H9 (cell line): ENCODE results near the gene EPHA2. TPM values are rescaled to one million over a fixed set of nuclear protein-coding genes. Genes with fewer than 3 reads are reported as not detected.

Experiments used
- DNase-seq: peaks from one replicate; pipeline ENCODE4 v3.0.0-alpha.2; 2017
- H2AFZ ChIP-seq: one replicate; pipeline ENCODE4 v1.6.1; 2013; ENCODE audit warnings: mild to moderate bottlenecking, low read length, control low read depth, moderate library complexity
- H2AK5ac ChIP-seq: 2 replicates; pipeline ENCODE4 v1.6.1; 2013; ENCODE audit warnings: low read length, control low read depth, mixed read lengths; ENCODE audit not compliant: insufficient read length
- H2BK120ac ChIP-seq: one replicate; pipeline ENCODE4 v1.6.1; 2013; ENCODE audit warnings: low read depth, mild to moderate bottlenecking, low read length, control low read depth, inconsistent platforms; ENCODE audit not compliant: poor library complexity, severe bottlenecking
- H2BK12ac ChIP-seq: 2 replicates; pipeline ENCODE4 v1.6.1; 2013; ENCODE audit warnings: low read length, control low read depth, mixed read lengths, low read depth; ENCODE audit not compliant: insufficient read length
- H2BK15ac ChIP-seq: 2 replicates; pipeline ENCODE4 v1.6.1; 2013; ENCODE audit warnings: low read depth, low read length, control low read depth
- H2BK20ac ChIP-seq: one replicate; pipeline ENCODE4 v1.6.1; 2013; ENCODE audit warnings: low read depth, mild to moderate bottlenecking, low read length, control low read depth, inconsistent platforms; ENCODE audit not compliant: poor library complexity, severe bottlenecking
- H2BK5ac ChIP-seq: 2 replicates; pipeline ENCODE4 v1.6.1; 2013; ENCODE audit warnings: low read length, control low read depth, mixed read lengths; ENCODE audit not compliant: insufficient read length
- H3K14ac ChIP-seq: 2 replicates; pipeline ENCODE4 v1.6.1; 2013; ENCODE audit warnings: low read length, control low read depth; ENCODE audit not compliant: insufficient read depth
- H3K18ac ChIP-seq: 2 replicates; pipeline ENCODE4 v1.6.1; 2013; ENCODE audit warnings: low read depth, mild to moderate bottlenecking, mixed read lengths, low read length, control low read depth; ENCODE audit not compliant: insufficient read length
- H3K23ac ChIP-seq: 2 replicates; pipeline ENCODE4 v1.6.1; 2013; ENCODE audit warnings: low read length, control low read depth, mixed read lengths, low read depth; ENCODE audit not compliant: insufficient read length
- H3K23me2 ChIP-seq: 2 replicates; pipeline ENCODE4 v1.6.1; 2013; ENCODE audit warnings: low read depth, mild to moderate bottlenecking, mixed read lengths, low read length, control low read depth; ENCODE audit not compliant: insufficient read length, poor library complexity, severe bottlenecking
- H3K27ac ChIP-seq: 2 replicates; pipeline ENCODE4 v1.5.1; 2013; ENCODE audit warnings: low read length, control low read depth, mixed read lengths, low read depth; ENCODE audit not compliant: insufficient read length
- H3K27me3 ChIP-seq: 2 replicates; pipeline ENCODE4 v1.6.1; 2013; ENCODE audit warnings: low read length, control low read depth, inconsistent platforms; ENCODE audit not compliant: insufficient read depth
- H3K4ac ChIP-seq: 2 replicates; pipeline ENCODE4 v1.6.1; 2013; ENCODE audit warnings: low read depth, mild to moderate bottlenecking, control low read depth, inconsistent platforms, low read length, moderate library complexity
- H3K4me1 ChIP-seq: 2 replicates; pipeline ENCODE4 v1.6.1; 2013; ENCODE audit warnings: low read length, control low read depth, inconsistent platforms; ENCODE audit not compliant: insufficient read depth
- H3K4me2 ChIP-seq: 2 replicates; pipeline ENCODE4 v1.6.1; 2013; ENCODE audit warnings: low read length, control low read depth, mixed read lengths; ENCODE audit not compliant: insufficient read length, insufficient read depth
- H3K56ac ChIP-seq: 2 replicates; pipeline ENCODE4 v1.6.1; 2013; ENCODE audit warnings: low read depth, mild to moderate bottlenecking, mixed read lengths, low read length, control low read depth; ENCODE audit not compliant: insufficient read length
- H3K79me1 ChIP-seq: 2 replicates; pipeline ENCODE4 v1.6.1; 2013; ENCODE audit warnings: low read depth, mild to moderate bottlenecking, moderate library complexity, low read length, control low read depth, inconsistent platforms; ENCODE audit not compliant: insufficient read depth, poor library complexity, severe bottlenecking
- H3K79me2 ChIP-seq: 2 replicates; pipeline ENCODE4 v1.6.1; 2013; ENCODE audit warnings: low read length, control low read depth, inconsistent platforms; ENCODE audit not compliant: insufficient read depth
- H3K9ac ChIP-seq: 2 replicates; pipeline ENCODE4 v1.6.1; 2013; ENCODE audit warnings: low read length, control low read depth, mixed read lengths; ENCODE audit not compliant: insufficient read length; ENCODE audit errors: extremely low read depth
- H3K9me3 ChIP-seq: one replicate; pipeline ENCODE4 v1.6.1; 2013; ENCODE audit warnings: low read depth, low read length, inconsistent platforms; ENCODE audit not compliant: control insufficient read depth
- H3T11ph ChIP-seq: one replicate; pipeline ENCODE4 v1.6.1; 2013; ENCODE audit warnings: mild to moderate bottlenecking, low read length, control low read depth, inconsistent platforms
- H4K20me1 ChIP-seq: one replicate; pipeline ENCODE4 v1.6.1; 2013; ENCODE audit not compliant: control insufficient read depth, insufficient read length, insufficient read depth
- H4K5ac ChIP-seq: 2 replicates; pipeline ENCODE4 v1.6.1; 2013; ENCODE audit warnings: low read depth, mild to moderate bottlenecking, mixed read lengths, low read length, control low read depth; ENCODE audit not compliant: insufficient read length
- H4K8ac ChIP-seq: replicated peaks from 2 replicates; pipeline ENCODE4 v1.6.1; 2013; ENCODE audit warnings: low read length, control low read depth, mixed read lengths, low read depth; ENCODE audit not compliant: insufficient read length
- H4K91ac ChIP-seq: 2 replicates; pipeline ENCODE4 v1.6.1; 2013; ENCODE audit warnings: low read depth, mild to moderate bottlenecking, moderate library complexity, mixed read lengths, low read length, control low read depth; ENCODE audit not compliant: insufficient read length
- H3K27ac Mint-ChIP-seq, 3 experiments: 2 replicates in 2 of 3; 3 replicates in 1 of 3; pipeline ENCODE4 v1.8.0; 2020 to 2021; ENCODE audit warnings: mixed read lengths in 3 of 3, mild to moderate bottlenecking in 1 of 3, moderate library complexity in 1 of 3
- H3K27me3 Mint-ChIP-seq: 2 replicates; pipeline ENCODE4 v1.8.0; 2021; ENCODE audit warnings: low read depth, mild to moderate bottlenecking, moderate library complexity, mixed read lengths
- H3K36me3 Mint-ChIP-seq, 3 experiments: 2 replicates in 2 of 3; 3 replicates in 1 of 3; pipeline ENCODE4 v1.8.0; 2020 to 2021; ENCODE audit warnings: low read depth in 3 of 3, mixed read lengths in 3 of 3; ENCODE audit not compliant: insufficient read depth in 1 of 3
- H3K4me1 Mint-ChIP-seq, 2 experiments: 2 replicates each; pipeline ENCODE4 v1.8.0; 2020; ENCODE audit warnings: mixed read lengths in 2 of 2
- H3K4me3 Mint-ChIP-seq, 2 experiments: 2 replicates in 1 of 2; 3 replicates in 1 of 2; pipeline ENCODE4 v1.8.0; 2020 to 2021; ENCODE audit warnings: mild to moderate bottlenecking in 2 of 2, mixed read lengths in 2 of 2, moderate library complexity in 1 of 2
- H3K9me3 Mint-ChIP-seq, 2 experiments: 2 replicates in 1 of 2; 3 replicates in 1 of 2; pipeline ENCODE4 v1.8.0; 2020; ENCODE audit warnings: mild to moderate bottlenecking in 2 of 2, mixed read lengths in 2 of 2, moderate library complexity in 1 of 2
- CTCF ChIP-seq: fragments of 200-600 bp; sonication (generic); conservative IDR thresholded peaks from 3 replicates; pipeline ENCODE4 v1.8.0; 2021; ENCODE audit warnings: antibody characterized with exemption, mild to moderate bottlenecking
- WGBS: extraction: QIAGEN DNeasy Blood & Tissue Kit; methylation state at CpG from one replicate; pipeline ENCODE4 v1.1.7; 2013; ENCODE audit warnings: missing lambda C conversion rate, low lambda C conversion rate, mixed read lengths; ENCODE audit not compliant: insufficient read length; ENCODE audit errors: extremely low coverage; 5-methylcytosine and 5-hydroxymethylcytosine counted together
- total RNA-seq: library from RNA; stranded (reverse); gene quantifications from 2 replicates; pipeline ENCODE4 v1.2.1, GENCODE V29; 2021

The EPHA2 gene
- total RNA-seq, 1 experiment from 2014 or later, result 33.1 TPM

GRCh38 chr1:16158993-16159831 is 3.3 kb upstream of the EPHA2 start:
- Histone ChIP-seq H2BK15ac (0 out of 2 replicates have a peak overlapping the region, but pooled peaks have one; percentile 19), H3K14ac (no peak overlapping the region), H3K9me3 (no peaks in the 10 kb centered on the region), H3K79me2 (peaks cover 7% of the 10 kb centered on the region; the same call in 1 of the 2 replicates), H3K23ac (no peak overlapping the region), H4K20me1 (no peaks in the 10 kb centered on the region), H3K23me2 (peaks cover 7% of the 10 kb centered on the region), H3K4ac (no peak overlapping the region), H2BK12ac (no peak overlapping the region), H3K4me1 (peaks cover 3% of the 10 kb centered on the region), H3T11ph (no peak overlapping the region), H2AK5ac (no peak overlapping the region), H2BK20ac (no peak overlapping the region), H3K79me1 (no peaks in the 10 kb centered on the region), H3K18ac (no peak overlapping the region), H2BK5ac (no peak overlapping the region), H2BK120ac (no peak overlapping the region), H3K27me3 (no peaks in the 10 kb centered on the region; the same call in 1 of the 2 replicates), H4K8ac (no peak overlapping the region), H2AFZ (no peak overlapping the region), H3K9ac (no peak overlapping the region), H3K27ac (no peak overlapping the region), H4K5ac (no peak overlapping the region), H3K4me2 (no peak overlapping the region), H4K91ac (no peak overlapping the region), H3K56ac (no peak overlapping the region)
- Mint-ChIP-seq H3K9me3 (no peaks in the 10 kb centered on the region), H3K27me3 (peaks cover 40% of the 10 kb centered on the region), H3K4me1 (peaks cover 31 to 34% of the 10 kb centered on the region in 2 experiments), H3K36me3 (no peaks in the 10 kb centered on the region; a peak in 1 of 7 replicates), H3K4me3 (no peak overlapping the region), H3K27ac (peak overlapping the region in 1 of 3 experiments; percentile 27; a peak in 1 of 7 replicates)
- no CpG with 5 or more reads among the region's 16 CpGs for WGBS
- TF ChIP-seq CTCF, result no peak
- no peak for DNase-seq
